Stomach (tissue), 4 donors: ENCODE measurements around the gene MAGI1.

Source experiments
- CTCF ChIP-seq, 7 experiments: fragments of 450-650 bp in 4 of 7; fragments of 200-600 bp in 3 of 7; sonication (generic) in 3 of 7; IDR thresholded peaks; one replicate each; pipeline ENCODE4 v1.5.1; 2016 to 2019; ENCODE audit warnings: antibody characterized with exemption in 7 of 7, control low read depth in 2 of 7, mild to moderate bottlenecking in 1 of 7
- POLR2A ChIP-seq, 4 donors: fragments of 450-650 bp; IDR thresholded peaks; one replicate each; pipeline ENCODE4 v1.6.1; 2016; ENCODE audit warnings: antibody characterized with exemption in 4 of 4, control low read depth in 2 of 4, mild to moderate bottlenecking in 1 of 4, moderate library complexity in 1 of 4

- no peak for TF ChIP-seq POLR2A (IDR thresholded peaks at IDR 0.05)
- no peak for TF ChIP-seq CTCF (IDR thresholded peaks at IDR 0.05)
Observed at GRCh38 chr3:65939801-65940246, 98.9 kb downstream of the MAGI1 start.
